Activated T-helper 1 cell treated with anti-CD3 and anti-CD28 coated beads, Interleukin-2, amount 50 U/mL, for 16 hours (primary cell): Measurements from ENCODE around the gene DGKH.
A peak's percentile ranks its signal among the peaks of the same experiment; 100 is the strongest.
"Not testable (repeated sequence)": the region's sequence is repeated elsewhere in the genome, so short reads cannot be mapped to it uniquely, and the experiment has no call there.

ENCODE experiments used
- DNase-seq, 2 donors: peaks; one replicate each; pipeline ENCODE4 v3.0.0-alpha.2; 2020; ENCODE audit warnings: low read depth in 1 of 2, low spot score in 1 of 2

The DGKH gene

DNA sequence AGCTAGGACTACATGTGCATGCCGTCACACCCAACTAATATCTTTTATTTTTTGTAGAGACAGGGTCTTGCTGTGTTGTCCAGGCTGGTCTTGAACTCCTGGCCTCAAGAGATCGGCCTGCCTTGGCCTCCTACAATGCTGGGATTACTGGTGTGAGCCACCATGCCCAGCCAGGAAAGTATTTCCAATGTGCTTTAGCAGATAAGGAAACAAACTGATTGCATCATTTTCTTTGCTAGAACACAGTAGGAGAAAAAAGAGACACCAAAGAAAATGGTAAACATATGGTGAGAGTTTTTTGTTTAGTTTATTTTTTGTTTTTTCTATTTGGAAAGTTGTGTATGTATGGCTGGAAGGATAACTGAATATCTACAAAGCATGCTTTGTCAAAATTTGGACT, 176.6 kb downstream of the DGKH start:
- no peak for DNase-seq

- not testable (repeated sequence) for DNase-seq
These were observed 178.3 kb downstream of the DGKH start for GRCh38 chr13:42226759-42227158.

DNA sequence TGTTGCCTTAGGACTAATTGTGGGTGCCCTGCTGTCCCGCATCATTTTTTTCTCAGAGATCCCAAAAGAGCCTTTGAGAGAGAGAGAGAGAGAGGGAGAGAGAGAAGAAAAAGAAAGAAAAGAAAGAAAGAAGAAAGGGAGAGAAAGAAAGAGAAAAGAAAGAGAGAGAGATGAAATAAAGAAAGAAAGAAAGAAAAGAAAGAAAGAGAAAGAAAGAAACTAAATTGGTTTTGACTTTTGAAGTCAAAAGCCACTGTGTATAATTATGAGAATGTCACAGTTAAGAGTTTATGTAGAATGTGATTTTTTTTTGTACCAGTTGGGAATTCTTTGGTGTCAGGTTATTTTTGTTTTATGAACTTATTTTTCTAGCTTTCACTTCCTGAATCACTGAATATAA, 180.1 kb downstream of the DGKH start:
- DNase-seq, result no peak

GRCh38 chr13:42229287-42229686, 180.8 kb downstream of the DGKH start:
- no peak for DNase-seq

- no peak for DNase-seq
These were observed 184.2 kb downstream of the DGKH start for GRCh38 chr13:42232671-42233070.

DNA sequence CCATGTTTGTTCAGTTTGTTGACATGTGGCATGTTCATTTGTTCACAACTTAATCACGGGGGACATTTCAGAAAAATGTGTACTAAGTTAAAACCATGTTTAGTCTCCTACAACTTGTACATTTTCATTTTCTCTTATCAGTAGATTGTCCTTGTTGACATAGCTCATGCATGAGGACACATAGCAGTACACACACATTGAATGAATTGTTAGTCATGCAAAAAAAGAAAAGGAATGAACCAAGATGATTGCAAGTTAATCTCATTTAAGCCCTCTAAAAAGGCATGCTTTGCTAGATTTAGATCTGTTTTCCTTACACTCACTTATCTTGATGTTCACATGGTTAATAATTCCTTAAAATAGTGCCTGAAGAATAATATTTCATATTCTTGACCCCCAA, 185.3 kb downstream of the DGKH start:
- DNase-seq, result no peak

- DNase-seq, result no peak
These were observed 190.7 kb downstream of the DGKH start for GRCh38 chr13:42239161-42239560.

DNA sequence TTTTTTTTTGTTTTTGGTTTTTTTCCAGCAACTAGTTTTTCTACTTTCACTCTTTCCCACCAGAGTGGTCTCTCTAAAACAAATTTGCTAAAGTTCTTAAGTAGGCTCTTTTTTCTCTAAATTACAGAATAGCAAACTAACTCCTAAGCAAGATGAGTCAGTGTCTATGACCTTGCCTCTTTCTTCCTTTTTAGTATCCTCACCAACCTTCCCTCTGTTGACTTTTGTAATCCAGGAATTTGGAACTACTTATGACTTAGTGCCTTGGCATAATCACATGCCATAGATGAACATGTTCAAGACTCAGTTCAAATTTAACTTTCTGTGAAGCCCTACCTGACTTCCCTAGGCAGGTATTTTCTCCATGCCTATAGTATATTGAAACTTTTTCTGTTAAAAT, 191.2 kb downstream of the DGKH start:
- no peak for DNase-seq

DNA sequence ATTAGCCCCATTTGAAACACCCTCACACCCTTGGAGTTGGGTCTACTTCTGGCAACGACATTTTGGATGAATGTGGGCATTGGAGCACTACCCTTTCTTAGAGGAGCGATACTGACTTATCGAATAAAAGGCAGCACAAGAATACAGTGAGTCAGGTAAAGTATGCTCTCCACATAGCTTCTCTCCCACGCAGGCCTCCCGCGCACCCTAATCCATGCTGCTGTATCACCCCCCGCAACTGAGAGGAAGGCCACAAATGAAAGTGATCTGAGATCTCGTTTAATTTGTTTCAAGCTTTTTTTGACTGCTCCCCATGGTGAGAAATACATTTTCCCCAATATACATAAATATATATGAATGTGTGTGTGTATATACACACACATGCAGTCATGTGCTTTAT, 198.1 kb downstream of the DGKH start:
- no peak for DNase-seq

- DNase-seq, result no peak
These were observed 199.4 kb downstream of the DGKH start for GRCh38 chr13:42247883-42248282.

- DNase-seq, result no peak
These were observed 207.4 kb downstream of the DGKH start for GRCh38 chr13:42255886-42256285.

DNA sequence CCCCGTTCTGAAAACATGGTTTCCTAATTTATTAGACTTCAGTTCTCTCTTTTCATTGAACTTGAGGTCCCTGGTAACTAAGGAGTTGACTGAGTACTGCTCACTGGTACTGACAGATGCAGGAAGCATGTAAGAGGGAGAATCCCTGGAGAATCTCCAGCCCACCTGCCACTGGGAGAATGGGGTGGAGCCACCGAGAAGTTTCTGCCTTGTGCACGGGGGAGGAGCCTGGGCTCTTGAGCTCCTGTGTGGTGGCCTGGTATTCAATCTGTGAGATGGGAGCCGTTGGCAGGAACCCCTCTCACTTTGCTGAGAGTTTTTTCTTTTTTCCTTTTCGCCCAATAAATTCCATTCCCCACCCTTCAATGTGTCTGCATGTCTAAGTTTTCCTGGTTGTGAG, 210.3 kb downstream of the DGKH start:
- no peak for DNase-seq

DNA sequence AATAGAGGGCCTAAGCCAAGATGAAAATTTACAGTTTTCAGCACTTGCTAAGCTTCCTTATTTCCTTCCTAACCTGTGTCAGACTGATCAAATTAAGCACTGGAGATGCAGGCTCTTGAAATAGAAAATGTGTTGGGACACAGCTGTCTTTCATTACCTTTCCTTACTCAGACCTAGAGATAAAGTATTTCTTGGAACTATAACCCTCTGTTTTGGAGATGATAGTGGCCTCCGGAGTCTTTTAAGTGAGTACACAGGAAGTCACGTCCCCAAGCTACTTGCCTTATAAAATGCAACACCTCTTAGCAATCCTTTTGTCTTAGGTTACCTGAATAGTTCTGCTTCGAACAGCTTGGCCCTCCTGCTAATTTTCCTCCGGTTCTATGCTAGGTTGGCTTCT, 211.1 kb downstream of the DGKH start:
- DNase-seq, result no peak

DNA sequence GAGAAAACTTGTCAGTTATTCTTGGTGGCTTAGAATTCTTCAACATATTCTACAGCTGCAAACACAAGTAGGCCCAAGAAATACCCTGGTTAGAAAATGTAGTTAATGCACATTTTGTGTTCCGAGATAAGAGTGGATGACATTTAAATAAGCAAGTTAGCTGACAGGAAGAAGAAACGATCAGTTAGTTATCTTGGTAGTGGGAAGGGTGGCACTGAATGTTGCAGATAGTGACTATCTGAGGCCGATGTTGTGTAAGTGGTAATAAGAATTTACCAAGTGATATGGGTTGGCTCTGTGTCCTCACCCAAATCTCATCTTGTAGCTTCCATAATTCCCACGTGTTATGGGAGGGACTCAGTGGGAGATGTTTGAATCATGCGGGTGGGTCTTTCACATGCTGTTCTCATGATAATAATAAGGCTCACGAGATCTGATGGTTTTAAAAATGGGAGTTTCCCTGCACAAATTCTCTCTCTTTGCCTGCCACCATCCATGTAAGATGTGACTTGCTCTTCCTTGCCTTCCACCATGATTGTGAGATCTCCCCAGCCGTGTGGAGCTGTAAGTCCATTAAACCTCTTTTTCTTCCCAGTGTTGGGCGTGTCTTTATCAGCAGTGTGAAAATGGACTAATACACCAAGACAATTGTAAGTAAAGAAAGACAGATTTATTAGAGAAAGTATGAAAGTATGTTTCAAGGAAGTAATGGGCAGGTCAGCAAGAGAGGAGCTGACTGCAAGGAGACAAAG, 212.6 kb downstream of the DGKH start:
- no peak for DNase-seq

DNA sequence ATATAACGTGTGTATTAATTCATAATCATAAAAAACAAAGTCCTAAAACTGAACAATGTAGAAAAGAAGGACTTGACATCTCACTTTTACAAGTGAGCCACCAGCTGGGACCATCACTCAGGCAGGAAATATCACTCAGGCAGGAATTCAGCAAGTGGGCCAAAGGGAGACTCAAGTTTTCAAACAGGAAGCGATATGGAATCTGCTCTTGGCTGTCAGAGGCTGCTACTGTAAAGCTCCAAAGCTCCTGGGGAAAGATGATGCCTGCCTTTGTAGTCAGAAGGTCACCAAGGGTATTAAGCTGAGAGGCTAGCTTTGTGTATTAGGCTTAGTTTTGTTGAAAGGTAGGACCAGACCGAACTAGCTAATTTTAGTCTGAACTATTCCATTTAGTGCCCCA, 218.0 kb downstream of the DGKH start:
- no peak for DNase-seq

DNA sequence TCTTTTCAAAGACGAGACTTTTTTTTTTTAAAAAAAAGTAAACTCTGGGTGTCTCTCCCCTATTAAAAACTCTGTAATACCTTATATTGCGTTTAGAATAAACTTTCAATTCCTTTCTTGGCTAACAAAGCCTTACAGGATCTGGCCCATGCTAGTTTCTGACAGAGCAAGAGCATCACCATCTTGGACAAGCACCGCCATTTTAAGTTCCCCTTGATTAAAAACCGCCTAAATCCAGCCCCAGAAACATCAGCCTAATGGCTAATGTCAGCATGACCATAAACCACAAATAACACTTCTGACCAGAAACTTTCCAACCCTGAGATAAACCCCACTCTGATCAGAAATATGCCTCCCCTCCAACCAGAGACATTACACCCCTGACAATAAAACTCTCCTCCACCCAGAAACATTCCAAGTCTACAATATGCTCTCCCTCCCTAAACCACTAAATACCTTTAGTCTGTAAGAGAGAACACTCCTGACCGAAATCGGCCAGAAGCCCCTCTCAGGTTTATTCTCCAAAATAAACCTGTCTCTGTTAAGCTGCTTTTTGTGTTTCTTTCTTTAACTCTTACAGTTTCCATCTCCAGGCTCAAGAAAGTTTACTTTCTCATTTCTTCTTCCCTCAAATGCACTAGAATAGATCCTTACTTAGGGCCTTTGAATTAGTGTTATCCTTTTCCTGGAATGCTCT, 221.9 kb downstream of the DGKH start:
- no peak for DNase-seq

DNA sequence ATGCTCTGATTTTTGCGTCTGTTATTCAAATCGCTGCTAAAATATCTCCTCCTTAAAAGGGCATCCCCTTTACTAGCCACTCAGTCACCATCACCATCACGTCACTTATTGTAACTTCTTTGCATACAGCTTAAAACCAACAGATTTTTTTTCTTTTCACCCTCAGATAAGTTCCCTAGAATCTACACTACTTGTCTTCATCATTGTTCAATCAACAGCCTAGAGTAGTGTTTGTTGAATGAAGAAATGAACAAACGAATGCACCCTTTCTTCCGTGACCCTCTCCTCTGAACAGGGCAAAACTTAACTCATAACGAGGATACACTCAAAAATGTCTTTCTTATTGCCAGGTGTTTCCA, 222.4 kb downstream of the DGKH start:
- no peak for DNase-seq

DNA sequence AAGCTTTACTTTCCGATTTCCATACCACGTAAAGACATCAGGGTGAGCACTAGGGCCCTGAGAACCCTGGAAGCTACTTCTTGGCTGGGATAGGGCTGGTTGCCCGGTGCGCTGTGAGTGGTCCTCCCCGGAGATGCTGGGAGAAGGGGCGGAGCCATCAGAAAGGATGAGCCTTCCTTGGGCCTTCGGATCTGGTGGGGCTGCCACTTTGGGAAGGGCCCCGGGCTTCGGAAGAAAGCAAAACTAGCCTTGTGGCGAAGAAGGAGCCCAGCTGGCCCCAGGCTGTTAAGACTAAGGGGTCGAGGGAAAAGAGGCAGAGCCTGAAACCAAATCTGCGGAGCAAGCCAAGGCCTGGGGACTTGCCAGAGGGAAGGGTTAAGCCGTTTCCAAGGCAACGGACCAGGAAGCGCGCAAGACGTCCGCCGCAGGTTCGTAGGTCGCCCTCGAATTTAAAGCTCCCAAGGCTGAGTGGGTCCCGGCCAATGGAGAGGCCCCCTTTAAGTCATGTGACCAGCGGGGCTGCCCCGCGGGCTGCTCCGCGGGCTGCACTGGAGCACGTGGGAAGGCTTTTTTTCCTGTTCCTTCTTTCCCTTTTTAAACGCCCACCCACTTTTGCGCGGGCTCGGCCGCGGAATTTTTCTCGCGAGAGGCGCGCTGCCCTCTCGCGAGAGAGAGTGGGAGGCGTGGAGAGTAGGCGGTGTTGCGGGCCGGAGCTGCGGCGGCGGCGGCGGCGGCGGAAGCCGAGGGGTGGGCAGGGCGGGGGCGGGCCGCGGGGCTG, 223.1 kb downstream of the DGKH start:
- DNase-seq, result peak; percentile 76 to 87

DNA sequence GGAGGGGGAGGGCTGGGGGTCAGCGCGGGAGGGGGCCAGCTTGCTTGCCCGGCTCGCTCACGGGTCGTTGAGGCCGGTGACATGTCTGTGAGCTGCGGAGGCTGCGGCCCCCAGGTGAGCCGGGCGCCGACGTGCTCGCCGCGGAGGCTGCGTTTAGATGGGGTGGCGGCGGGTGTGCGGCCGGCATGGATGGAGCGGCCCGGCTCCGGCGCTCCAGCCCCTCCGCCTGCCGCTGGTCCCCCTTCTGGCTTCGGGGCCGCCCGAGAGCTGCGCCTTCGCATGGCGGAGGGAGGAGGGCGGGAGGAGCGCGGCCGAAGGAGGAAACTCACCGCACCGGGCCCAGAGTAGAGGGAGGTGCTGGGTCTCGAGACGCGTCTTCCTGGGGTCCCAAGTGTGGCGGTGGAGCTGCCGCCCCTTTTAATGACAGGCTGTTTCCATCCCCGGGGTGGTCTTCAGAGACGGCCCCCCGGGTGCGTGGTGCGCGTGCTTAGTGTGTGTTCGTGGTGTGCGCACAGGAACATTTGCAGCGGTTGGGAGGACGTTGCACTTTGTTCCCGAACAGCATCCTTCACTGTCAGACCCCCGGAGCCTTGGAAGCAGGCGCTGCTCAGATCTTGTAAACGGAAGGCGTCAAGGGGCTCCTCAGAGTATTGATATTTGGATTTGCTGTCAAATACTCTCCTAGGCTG, 223.8 kb downstream of the DGKH start, which contains the start of gene AKAP11:
TSS of gene AKAP11 (plus strand) at position 38 of the 689 bp plus-strand sequence. CDS start 14,197 bp downstream, outside the sequence.
- DNase-seq, result peak; percentile 25 to 34

DNA sequence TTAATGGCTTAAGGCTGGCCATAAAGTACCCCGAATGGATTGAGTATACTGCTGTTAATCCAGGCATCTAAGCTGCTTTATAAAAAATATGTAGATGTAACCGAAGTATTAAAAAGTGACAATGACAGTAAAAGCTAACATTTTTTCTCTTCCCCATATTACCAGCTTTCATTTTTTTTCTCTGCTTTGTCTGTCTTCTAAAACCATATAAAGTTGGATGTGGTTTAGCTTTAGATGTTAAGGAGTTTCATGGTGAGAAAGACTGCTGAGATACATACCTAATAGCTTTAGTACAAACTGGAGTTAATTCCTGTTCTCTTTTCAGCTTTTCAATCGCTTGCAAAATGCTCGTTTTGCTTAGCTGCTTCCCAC, 224.3 kb downstream of the DGKH start:
- DNase-seq, result no peak

DNA sequence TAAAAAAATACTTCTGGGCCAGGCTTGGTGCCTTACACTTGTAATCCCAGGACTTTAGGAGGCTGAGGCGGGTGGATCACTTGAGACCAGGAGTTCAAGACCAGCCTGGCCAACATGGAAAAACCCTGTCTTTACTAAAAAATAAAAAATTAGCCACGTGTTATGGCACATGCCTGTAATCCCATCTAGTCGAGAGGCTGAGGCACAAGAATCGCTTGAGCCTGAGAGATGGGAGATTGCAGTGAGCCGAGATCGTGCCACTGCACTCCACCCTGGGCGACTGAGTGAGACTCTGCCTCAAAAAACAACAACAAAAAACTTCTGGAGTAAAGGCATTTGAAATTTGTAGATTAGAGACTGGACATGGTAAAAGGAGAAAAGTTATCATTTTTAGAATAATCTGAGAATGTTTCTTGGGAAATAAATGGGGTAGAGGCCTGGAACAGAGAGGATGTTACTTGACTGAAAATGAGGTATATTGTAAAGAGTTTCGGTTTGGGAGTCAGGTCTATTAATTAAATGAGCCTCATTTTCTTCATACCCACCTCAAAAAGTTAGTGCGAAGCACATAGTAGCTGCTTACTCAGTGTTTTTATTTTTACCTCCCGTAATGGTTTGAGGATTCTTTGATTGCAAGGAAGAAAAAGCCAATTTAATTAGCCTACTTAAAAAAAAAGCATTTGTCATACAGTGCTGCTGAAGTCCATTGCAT, 226.1 kb downstream of the DGKH start:
- DNase-seq, result no peak
